ENCODE results near the gene PPP2R5C.
A peak's percentile ranks its signal among the peaks of the same experiment; 100 is the strongest.
"Not testable (repeated sequence)": the region's sequence is repeated elsewhere in the genome, so short reads cannot be mapped to it uniquely, and the experiment has no call there.

Gene PPP2R5C

DNA sequence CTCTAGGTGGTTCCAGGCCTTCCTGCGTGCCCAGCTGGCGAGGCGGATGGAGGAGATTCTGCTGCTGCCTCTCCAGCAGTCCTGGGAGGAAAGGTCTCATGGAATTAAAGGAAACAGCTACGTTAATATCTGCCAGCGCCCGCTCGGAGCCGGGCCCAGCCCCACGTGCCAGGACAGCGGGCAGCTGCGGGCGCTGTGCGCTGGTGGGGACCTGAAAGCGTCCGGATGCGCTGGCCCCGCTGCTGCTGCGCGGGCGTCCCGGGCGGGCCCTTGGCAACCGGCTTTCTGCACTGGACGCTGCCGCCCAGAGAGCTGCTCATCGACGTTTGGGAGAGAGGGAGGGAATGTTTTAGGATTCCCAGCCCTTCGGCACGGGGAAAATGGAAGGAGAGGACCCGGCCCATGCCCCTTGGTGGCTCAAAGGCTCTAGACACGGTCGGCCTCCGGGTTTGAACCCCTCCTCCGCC is 194.2 kb downstream of the PPP2R5C start:
- no peak for DNase-seq

DNA sequence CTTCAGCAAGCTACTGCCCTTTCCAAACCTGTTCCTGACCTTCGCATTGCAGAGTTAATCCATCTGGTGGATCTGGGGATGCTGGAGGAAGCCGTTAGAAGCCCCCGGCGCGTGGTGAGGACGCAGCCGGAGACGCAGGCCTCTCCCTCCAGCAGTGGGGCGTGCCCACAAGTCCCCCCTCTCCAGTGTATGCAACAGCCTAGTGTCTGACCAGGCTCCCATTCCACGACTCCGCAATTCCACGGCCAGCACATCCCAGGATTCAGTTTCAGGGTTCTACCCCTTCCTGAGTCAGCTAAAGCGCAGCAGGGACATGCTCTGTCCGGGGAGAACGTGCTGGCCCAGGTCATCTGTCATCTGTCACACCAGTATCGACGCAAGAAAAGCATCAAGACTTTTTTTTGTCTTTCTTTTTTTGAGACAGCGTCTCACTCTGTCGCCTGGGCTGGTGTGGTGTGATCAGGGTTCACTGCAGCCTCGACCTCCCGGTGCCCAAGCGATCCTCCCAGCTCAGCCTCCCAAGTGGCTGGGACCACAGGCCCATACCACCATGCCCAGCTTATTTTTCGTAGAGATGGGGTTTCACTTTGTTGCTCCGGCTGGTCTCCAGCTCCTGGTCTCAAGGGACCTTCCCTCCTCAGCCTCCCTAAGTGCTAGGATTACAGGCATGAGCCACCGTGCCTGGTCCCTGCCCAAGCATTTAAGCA is 194.8 kb downstream of the PPP2R5C start:
- no peak for DNase-seq

DNA sequence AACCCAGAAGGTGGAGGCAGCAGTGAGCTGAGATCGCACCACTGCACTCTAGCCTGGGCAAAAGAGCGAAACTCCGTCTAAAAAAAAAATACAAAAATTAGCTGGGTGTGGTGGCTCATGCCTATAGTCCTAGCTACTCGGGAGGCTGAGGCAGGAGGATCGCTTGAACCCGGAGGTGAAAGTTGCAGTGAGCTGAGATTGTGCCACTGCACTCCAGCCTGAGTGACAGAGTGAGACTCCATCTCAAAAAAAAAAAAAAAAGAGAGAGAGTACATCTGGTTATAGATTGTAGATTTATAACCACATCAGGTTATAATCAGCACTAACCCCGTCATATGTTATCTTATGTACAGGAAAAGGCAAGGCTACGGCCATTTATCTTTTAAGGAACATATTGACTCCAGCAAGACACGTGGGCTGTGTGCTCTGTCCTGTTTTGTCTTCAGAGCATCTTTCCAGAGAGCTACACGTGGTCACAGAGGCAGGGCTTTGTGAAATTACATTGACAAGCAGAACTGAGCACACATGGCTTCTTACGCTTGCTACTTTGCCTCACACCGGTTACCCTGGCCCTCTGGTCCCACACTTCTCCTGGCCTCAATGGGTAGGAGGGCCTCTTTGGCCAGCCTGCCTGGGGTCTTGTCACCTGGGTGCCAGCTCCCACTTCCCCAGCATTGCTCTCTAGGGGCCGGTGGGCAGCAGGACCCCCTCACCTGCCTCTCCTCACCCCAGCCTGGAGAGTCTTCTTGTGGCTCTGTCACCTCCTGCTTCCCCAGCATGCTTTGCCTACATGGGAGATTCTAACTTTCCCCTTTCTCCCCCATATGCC is 196.1 kb downstream of the PPP2R5C start:
- DNase-seq: no peak

DNA sequence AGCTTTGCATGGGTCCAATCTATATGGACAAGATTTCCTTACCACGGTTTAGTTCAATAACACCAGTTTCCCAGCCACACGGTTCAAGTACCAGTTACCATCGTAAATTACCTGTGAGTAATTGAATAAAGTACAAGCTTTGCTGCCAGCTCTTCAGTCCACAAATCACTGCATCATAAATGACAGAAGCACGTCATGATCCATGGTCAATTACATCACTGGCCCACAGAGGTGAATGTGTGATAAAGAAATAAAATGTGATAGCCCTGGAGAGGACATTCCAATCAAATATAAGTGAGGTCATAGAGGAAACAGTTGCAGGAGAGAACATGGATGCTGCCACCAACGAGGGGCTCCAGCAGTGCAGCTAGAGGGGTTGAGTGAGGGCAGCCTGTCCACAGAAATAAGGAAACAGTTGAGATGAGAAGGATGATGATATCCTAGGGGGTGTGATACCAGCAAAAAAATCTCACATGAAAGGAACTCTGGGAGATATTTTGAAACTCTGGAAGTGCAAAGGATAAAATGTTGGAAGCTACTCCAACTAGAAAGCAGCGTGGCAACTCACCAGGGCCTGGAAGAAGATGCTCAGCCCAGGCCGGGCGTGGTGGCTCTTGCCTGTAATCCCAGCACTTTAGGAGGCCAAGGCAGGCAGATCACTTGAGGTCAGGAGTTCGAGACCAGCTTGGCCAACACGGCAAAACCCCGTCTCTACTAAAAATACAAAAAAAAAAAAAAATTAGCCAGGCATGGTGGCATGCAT is 197.1 kb downstream of the PPP2R5C start:
- no peak for DNase-seq

DNA sequence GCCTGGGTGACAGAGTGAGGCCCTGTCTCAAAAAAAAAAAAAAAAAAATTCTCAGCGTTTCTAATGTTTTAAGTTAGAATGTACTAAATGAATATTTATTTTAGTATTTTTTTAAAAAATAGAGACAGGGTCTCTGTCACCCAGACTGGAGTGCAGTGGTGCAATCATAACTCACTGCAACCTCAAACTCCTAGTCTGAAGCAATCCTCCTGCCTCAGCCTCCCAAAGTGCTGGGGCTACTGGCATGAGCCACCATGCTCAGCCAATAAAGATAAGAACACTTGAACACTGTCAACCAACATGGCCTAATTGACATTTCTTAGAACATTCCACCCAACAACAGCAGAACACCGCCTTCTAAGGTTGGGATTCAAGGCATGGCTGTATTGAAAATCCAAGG is 197.8 kb downstream of the PPP2R5C start:
- no peak for DNase-seq

DNA sequence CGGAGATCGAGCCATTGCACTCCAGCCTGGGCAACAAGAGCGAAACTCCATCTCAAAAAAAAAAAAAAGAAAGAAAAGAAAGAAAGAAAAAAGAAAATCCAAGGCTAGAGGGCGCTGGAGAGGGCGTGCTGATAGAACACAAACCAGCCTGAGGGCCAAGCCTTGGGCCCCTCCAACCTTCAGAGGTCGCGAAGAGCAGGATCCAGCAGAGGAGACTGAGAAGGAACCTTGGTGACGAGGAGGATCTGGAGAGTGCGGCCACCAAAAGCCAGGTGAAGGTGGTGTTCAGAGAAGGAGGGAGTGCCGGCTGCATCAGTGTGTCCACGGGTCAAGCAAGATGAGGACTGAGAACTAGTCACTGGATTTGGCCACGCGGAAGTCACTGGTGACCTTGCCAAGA is 198.7 kb downstream of the PPP2R5C start:
- DNase-seq: no peak

DNA sequence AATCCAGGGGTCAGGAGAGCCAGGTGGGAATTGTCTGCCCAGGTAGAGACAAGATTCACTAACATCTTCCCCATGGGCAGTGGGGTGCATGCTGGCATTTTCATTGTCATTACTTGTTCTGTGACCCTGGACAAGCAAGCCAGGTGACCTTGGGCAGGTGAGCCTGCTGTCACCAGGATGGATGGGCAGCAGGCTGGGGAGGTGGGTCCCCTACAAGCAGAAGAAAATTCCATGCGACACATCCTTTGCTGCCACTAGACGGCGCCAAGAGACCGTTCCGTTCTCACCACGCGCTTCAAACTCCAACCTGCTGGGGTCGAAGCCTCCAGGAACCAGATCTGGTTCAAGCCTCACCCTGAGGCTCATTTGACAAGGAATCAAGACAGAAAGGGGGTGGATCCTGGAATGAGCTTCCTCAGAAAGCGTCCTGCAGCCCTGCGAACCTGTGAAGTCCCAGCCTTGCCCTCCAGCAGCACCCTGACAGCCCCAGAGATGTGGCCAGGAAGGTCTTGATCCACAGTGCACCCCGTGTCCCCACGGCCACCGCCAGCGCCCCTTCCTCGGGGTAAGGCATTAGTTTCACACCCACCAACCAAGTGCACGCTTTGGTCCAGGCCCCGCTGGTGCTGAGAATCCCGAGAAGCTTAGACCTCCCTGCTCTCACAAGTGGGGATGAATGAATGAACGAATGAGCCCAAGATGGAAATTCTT is 199.7 kb downstream of the PPP2R5C start:
- peak; percentile 77 for DNase-seq

DNA sequence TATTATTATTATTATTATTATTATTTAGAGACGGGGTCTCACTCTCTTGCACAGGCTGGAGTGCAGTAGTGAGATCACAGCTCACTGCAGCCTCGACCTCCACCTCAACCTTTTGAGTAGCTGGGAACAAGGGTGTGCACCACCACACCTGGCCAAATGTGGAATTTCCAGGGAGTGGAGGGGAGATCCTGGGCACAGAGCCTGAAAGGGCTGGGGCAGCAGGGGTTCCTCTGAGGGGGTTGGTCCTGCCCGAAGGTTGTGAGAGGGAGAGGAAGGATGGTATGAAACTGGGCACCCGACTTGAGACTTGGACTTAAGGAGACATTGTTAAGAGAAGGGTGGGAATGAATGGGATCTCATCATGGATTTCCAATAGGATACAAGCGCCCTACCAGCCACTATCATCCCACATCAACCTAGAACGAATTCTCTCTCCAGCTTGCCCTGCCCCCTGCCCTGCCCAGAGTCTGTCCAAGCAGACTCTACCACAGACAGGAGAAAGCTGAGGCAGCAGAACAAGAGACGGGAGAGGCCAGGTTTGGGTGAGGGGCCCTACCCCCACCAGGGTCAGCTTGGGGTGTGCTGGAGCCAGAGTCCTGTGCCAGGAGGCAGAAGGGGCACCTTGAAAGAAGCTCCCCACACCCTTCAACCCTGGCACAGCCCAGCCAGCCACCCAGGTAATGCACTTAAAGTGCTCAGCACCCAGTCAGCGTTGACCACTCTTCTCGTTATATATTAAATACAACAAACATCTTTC is 200.4 kb downstream of the PPP2R5C start:
- no peak for DNase-seq

DNA sequence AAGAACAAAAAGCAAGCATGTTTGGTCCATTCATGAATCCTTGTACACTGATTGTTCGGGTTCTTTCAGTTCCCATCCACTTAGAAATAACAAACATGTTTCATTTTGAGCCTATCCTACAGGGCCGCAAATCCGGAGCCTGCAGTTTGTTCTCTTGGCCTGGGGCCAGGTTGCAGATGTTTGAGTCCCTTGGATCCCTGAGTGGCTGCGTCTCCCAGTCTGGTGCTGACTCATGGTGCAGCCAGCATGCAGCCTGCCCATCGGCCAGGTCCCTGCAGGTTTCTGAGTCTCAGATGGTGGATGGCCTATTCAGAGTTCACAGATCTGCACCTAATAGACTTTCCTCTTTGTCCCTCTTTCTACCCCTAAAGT is 201.0 kb downstream of the PPP2R5C start:
- DNase-seq: peak; percentile 93

DNA sequence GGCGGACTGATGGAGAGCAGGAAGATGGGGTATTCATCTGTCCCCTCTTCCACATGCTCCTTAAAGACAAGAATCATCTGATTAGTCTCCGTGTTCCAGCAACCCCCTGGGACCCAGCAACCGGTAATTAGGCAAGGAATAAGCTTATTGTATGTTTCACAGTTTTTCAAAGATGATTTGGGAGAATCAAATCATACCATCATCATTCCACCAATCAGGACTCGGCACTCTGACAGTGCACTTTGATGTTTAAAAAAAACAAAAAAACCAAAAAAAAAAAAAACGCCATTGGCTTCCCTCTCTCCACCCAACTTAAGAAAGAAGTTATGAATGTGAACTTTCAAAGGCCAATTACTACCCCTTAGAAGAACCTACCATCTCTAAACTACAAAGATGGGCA is 201.5 kb downstream of the PPP2R5C start:
- DNase-seq: no peak

DNA sequence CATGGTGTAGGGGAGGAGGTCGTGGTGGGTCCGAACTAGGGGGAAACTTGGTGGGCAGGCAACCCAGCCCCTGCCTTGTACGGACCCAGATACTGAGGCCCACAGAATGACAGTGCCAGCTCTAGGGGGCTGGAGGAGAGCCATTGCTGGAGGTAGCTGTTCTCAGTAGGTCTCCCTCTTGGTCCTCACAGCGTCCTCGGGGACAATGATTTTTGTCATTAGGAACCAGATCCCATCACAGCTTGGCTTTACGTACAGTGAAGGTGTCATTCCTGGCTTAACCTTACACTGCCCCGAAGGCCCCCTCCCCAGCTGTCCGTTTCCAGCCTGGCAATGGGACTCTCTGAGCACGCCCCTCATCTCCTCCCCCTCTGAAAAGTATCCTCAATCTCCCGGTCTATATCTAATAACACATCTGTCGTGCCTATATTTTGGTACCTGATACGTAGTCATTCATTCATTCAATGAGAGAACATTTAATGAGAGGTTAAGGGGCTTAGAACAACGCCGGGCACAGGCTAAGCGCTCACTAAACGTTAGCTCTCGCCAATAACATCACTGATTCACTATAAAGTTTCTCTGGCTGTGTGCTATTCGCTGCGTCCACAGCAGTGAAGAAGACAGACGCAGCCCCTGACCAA is 202.3 kb downstream of the PPP2R5C start:
- DNase-seq: no peak

DNA sequence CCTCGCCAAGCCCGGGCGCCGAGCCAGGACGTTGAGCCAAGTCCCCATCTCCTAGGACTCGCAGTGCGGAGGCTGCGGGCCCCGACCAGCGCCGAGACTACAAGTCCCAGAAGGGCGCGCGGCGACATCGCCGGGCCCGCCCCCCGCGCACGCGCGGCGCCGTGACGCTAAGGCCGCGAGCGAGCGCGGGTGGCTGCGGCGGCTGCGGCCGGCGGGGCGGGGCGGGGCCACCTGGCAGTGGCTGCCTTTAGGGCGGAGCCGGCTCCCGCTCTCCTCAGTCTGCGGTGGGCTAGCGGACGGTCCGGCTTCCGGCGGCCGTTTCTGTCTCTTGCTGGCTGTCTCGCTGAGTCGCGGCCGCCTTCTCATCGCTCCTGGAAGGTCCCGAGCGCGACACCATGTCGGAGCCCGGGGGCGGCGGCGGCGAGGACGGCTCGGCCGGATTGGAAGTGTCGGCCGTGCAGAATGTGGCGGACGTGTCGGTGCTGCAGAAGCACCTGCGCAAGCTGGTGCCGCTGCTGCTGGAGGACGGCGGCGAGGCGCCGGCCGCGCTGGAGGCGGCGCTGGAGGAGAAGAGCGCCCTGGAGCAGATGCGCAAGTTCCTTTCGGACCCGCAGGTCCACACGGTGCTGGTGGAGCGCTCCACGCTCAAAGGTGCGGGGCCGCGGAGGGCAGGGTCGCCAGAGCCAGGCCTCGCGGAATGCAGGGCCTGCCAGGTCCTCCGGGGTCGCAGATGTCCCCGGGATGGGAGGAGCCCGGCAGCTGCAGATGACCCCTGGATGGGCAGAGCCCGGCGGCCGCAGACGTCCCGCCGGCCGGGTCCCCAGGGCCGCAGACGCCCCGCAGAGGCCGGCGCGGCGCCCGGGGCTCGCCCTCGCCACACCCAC is 203.0 kb downstream of the PPP2R5C start, which contains the start of gene DYNC1H1:
Gene DYNC1H1, plus strand, starts transcription at position 277 of the 884 bp plus-strand sequence. Its CDS starts 119 bp downstream, at position 396.
- DNase-seq: peak; percentile 90

DNA sequence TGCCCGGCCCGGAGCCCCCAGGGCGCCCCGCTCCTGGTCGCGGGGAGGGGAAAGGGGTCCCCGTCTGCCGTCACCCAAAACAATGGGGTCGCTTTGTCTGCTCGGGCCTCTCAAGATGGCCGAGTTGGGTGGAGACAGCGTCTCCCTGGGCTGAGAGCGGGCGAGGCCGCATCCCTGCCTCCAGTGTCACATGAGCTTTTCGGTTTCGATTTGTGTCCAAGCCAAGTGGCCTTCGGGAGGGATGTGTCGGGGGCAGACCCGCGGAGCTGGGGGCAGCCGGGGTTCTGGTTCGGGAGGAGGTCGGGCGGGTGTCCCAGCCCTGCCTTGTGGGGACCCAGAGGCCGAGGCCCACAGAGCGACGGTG is 203.7 kb downstream of the PPP2R5C start:
- peak; percentile 69 for DNase-seq

DNA sequence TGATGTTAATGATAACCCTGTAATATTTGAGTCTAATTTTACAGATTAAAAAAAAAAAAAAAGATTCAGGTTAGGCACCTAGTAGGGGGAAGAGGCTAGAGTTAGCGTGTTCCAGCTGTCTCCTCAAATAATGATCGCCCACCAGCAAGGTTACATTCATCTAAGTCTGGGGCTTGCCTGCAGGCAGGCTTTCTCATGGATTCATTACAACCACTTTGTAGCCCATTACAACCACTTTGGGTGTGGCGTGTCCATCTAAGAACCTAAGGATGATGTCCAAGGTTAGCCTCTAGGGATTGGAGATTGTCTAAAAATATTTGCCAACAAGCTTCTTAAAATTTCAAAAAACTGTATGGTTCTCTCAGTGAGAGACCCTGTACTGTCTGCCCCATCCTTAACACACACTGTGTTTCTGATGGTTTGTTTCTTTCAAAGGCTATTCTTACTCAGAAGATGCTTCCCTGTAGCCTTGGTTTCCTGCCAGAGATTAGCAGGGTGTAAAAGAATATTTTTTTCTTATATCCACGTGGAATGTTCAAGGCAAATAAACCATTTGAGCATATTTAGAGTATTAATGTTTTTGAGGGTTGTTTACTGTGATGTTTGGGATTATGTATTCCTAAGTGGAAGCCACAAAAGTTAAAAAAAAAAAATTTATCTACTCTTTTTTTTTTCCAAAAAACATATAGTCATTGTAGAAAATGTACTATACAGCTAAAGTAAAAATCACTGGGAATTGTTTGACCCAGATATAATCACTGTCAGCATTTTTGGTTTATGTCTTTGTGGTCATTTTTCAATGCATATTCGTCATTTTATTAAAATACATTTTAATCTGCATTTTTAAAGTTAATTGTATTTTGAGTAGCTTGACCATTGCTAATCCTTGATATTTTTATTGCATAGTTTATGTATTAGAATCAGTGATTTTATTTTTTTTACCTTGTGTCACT is 204.5 kb downstream of the PPP2R5C start:
- peak; percentile 36 for DNase-seq

DNA sequence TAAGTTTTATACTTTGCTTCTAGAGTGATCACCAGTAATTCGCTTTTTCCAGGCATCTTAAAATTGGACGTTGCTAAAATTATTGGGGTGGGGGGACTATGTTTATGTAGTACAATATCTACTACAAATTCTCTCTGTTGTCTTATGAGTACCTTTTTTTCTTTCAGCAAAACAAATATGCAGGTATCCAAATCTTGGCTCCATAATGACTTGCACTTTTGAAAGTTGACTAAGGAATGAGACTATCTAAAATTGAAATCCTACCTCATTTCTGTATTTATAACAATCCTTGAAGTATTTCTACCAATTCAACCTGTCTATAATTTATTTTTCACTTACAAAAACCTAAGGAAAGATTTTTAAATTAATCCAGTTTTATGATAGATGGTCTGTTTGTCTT is 205.2 kb downstream of the PPP2R5C start:
- no peak for DNase-seq

DNA sequence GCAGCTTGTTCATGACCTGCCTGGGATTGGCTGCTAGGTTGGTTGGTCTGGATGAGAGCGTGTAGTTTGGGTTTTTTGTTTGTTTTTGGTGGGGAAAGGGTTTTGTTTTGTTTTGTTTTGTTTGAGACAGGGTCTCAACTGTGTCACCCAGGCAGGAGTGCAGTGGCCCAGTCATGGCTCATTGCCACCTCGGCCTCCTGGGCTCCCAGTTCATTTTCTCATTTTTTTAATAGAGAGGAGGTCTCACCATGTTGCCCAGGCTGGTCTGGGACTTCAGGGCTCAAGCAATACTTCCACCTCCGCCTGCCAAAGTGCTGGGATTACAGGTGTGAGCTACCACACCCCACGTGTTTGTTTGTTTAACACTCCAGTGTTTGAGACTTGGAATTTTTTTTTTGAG is 206.7 kb downstream of the PPP2R5C start:
- DNase-seq: no peak

DNA sequence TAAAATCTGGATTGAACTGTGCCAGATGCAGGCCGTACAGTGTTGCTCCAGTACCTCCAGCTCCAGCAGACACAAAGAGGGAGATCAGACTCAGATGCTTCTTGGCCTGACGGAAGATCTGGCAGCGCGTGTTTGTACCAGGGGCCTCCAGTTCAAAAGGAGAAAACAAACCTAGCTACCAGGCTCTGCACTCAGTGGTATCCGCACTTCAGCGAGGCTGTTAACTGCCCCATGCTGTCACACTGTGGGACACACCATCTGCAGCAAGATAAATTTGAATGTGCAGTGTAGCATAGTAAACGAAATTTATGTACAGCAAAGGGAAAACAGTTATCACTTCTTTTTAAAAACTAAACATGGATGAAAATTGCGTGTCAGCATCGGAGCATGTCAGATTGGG is 208.0 kb downstream of the PPP2R5C start:
- DNase-seq: no peak

DNA sequence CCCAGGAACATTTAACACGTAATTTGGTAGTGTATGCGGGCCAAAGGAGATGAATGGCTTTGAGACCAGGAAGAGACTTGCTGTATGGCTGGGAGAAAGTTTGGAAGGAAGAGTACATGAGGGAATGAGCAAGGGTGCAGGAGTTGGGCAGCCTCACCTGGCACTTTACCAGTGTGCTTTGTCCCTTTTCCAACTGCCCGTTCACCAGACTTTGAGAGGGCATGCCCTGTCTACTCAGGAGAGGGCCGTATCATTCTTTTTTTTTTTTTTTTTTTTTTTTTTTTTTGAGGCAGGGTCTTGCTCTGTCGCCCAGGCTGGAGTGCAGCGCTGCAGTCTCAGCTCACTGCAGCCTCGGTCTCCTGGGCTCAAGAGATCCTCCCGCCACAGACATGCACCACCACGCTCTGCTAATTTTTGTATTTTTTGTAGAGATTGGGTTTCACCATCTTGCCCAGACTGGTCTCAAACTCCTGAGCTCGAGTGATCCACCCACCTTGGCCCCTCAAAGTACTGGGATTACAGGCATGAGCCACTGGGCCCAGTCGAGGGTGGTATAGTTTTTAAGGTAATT is 209.4 kb downstream of the PPP2R5C start:
- no peak for DNase-seq

DNA sequence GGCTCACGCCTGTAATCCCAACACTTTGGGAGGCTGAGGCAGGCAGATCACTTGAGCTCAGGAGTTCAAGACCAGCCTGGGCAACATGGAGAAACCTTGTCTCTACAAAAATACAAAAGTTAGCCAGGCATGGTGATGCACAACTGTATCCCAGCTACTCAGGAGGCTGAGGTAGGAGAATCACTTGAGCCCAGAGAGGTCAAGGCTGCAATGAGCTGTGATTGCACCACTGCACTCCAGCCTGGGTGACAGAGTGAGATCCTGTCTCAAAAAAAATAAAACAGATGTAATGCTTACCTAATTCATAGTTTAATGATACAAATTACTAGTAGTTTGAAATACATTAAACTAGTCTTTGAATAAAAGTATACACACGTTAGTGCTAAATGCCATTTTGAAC is 209.9 kb downstream of the PPP2R5C start:
- DNase-seq: not testable (repeated sequence)
